Neural progenitor cell (in vitro differentiated cells): ENCODE data around the gene MTERF1. TPM values are rescaled to one million over a fixed set of nuclear protein-coding genes. Genes with fewer than 3 reads are reported as not detected.

ENCODE experiments used
- DNase-seq: peaks from one replicate; pipeline ENCODE4 v3.0.0-alpha.2; 2016; ENCODE audit warnings: low spot score
- H2AFZ ChIP-seq: fragments of 200-600 bp; sonication (generic); replicated peaks from 2 replicates; pipeline ENCODE4 v1.6.1; 2016; ENCODE audit warnings: antibody characterized with exemption
- H3F3A ChIP-seq: fragments of 200-600 bp; sonication (generic); 2 replicates; pipeline ENCODE4 v1.6.1; 2016; ENCODE audit warnings: antibody characterized with exemption, low read depth
- H3K27ac ChIP-seq: fragments of 200-600 bp; sonication (generic); 2 replicates; pipeline ENCODE4 v1.5.1; 2016; ENCODE audit warnings: mild to moderate bottlenecking
- H3K27me3 ChIP-seq: fragments of 200-600 bp; sonication (generic); 2 replicates; pipeline ENCODE4 v1.6.1; 2016; ENCODE audit warnings: mild to moderate bottlenecking, moderate library complexity
- H3K36me3 ChIP-seq: fragments of 200-600 bp; sonication (generic); 2 replicates; pipeline ENCODE4 v1.5.1; 2016
- H3K4me1 ChIP-seq: fragments of 200-600 bp; sonication (generic); 2 replicates; pipeline ENCODE4 v1.6.1; 2016; ENCODE audit warnings: mixed run types
- H3K4me2 ChIP-seq: fragments of 200-600 bp; sonication (generic); 2 replicates; pipeline ENCODE4 v1.6.1; 2016
- H3K4me3 ChIP-seq: fragments of 200-600 bp; sonication (generic); 2 replicates; pipeline ENCODE4 v1.5.1; 2016
- H3K79me2 ChIP-seq: fragments of 200-600 bp; sonication (generic); 2 replicates; pipeline ENCODE4 v1.6.1; 2016; ENCODE audit warnings: low read depth
- H3K9ac ChIP-seq: fragments of 200-600 bp; sonication (generic); 2 replicates; pipeline ENCODE4 v1.6.1; 2016
- H3K9me3 ChIP-seq: fragments of 200-600 bp; sonication (generic); 2 replicates; pipeline ENCODE4 v1.5.1; 2016; ENCODE audit warnings: low read depth
- H4K20me1 ChIP-seq: fragments of 200-600 bp; sonication (generic); 2 replicates; pipeline ENCODE4 v1.6.1; 2016; ENCODE audit warnings: low read depth
- H3K27ac Mint-ChIP-seq: 3 replicates; pipeline ENCODE4 v1.8.0; 2021; ENCODE audit warnings: mixed read lengths
- H3K27me3 Mint-ChIP-seq: 2 replicates; pipeline ENCODE4 v1.8.0; 2022; ENCODE audit warnings: low read depth, mild to moderate bottlenecking, inconsistent platforms, moderate library complexity, mixed read lengths; ENCODE audit not compliant: insufficient read depth
- H3K36me3 Mint-ChIP-seq: 3 replicates; pipeline ENCODE4 v1.8.0; 2021; ENCODE audit warnings: mixed read lengths
- H3K4me1 Mint-ChIP-seq: 3 replicates; pipeline ENCODE4 v1.8.0; 2021; ENCODE audit warnings: mixed read lengths
- H3K4me3 Mint-ChIP-seq: 3 replicates; pipeline ENCODE4 v1.8.0; 2021; ENCODE audit warnings: mild to moderate bottlenecking, moderate library complexity, mixed read lengths
- H3K9me3 Mint-ChIP-seq: 3 replicates; pipeline ENCODE4 v1.8.0; 2020; ENCODE audit warnings: mixed read lengths
- EZH2 ChIP-seq: fragments of 200-600 bp; sonication (generic); IDR thresholded peaks from 2 replicates; pipeline ENCODE4 v1.6.1; 2017; ENCODE audit warnings: antibody characterized with exemption, mild to moderate bottlenecking, moderate library complexity
- EZH2phosphoT487 ChIP-seq: fragments of 200-600 bp; sonication (generic); IDR thresholded peaks from 2 replicates; pipeline ENCODE4 v1.6.1; 2017; ENCODE audit warnings: antibody characterized with exemption
- total RNA-seq: library from RNA; depleted of rRNA; stranded (reverse); fragments of >200 nt; gene quantifications from 2 replicates; pipeline ENCODE4 v1.2.3, GENCODE V29; 2015; ENCODE audit warnings: low replicate concordance
- TF ChIP-seq, protein P1 (sequence below): fragments of 200-600 bp; sonication (generic); IDR thresholded peaks from 2 replicates; pipeline ENCODE4 v1.5.1; 2017; ENCODE audit warnings: antibody characterized with exemption, mild to moderate bottlenecking

Gene MTERF1
- total RNA-seq, 1 donor from 2014 or later = 36.9 TPM

- Histone ChIP-seq H3F3A (no peaks in the 10 kb centered on the region), H3K27me3 (no peaks in the 10 kb centered on the region), H3K4me3 (no peak overlapping the region), H3K9ac (no peak overlapping the region), H3K36me3 (no peaks in the 10 kb centered on the region), H3K4me2 (no peak overlapping the region), H3K4me1 (peaks cover 4% of the 10 kb centered on the region), H3K9me3 (no peaks in the 10 kb centered on the region), H4K20me1 (no peaks in the 10 kb centered on the region), H2AFZ (no peak overlapping the region), H3K27ac (no peak overlapping the region), H3K79me2 (no peaks in the 10 kb centered on the region)
- Mint-ChIP-seq H3K9me3 (no peaks in the 10 kb centered on the region), H3K4me1 (no peaks in the 10 kb centered on the region), H3K27me3 (peaks cover 5% of the 10 kb centered on the region), H3K4me3 (no peak overlapping the region), H3K36me3 (no peaks in the 10 kb centered on the region), H3K27ac (no peak overlapping the region)
- TF ChIP-seq, protein P1, sequence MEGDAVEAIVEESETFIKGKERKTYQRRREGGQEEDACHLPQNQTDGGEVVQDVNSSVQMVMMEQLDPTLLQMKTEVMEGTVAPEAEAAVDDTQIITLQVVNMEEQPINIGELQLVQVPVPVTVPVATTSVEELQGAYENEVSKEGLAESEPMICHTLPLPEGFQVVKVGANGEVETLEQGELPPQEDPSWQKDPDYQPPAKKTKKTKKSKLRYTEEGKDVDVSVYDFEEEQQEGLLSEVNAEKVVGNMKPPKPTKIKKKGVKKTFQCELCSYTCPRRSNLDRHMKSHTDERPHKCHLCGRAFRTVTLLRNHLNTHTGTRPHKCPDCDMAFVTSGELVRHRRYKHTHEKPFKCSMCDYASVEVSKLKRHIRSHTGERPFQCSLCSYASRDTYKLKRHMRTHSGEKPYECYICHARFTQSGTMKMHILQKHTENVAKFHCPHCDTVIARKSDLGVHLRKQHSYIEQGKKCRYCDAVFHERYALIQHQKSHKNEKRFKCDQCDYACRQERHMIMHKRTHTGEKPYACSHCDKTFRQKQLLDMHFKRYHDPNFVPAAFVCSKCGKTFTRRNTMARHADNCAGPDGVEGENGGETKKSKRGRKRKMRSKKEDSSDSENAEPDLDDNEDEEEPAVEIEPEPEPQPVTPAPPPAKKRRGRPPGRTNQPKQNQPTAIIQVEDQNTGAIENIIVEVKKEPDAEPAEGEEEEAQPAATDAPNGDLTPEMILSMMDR = no peak
- TF ChIP-seq EZH2 = no peak
- no peak for DNase-seq
Measured at GRCh38 chr7:91922857-91923256, 42.4 kb upstream of the MTERF1 start.

DNA sequence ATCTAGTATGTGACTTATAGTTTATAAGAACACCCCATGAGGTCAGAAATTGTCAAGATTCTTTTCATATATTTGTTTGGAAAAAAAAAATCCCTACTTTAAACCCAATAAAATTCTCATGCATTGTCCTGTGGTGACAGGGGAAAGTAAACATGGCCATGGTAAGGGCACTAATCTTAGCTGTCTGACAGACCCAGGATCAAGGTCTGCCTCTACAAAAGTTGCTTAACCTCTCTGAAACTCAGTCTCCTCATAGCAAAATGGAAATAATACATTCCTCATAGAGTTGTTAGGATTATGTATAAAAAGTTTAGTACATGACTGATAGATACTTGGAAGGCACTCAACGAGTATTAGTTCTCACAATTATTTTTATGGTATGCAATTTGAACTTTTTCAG lies 37.9 kb upstream of the MTERF1 start:
- Histone ChIP-seq H4K20me1 (no peaks in the 10 kb centered on the region), H3K4me3 (no peak overlapping the region), H3K79me2 (no peaks in the 10 kb centered on the region), H3K36me3 (no peaks in the 10 kb centered on the region), H3K4me1 (peaks cover 4% of the 10 kb centered on the region), H3F3A (no peaks in the 10 kb centered on the region), H3K27me3 (no peaks in the 10 kb centered on the region), H3K4me2 (no peak overlapping the region), H3K9me3 (no peaks in the 10 kb centered on the region), H3K27ac (no peak overlapping the region), H3K9ac (no peak overlapping the region), H2AFZ (no peak overlapping the region)
- DNase-seq = no peak
- Mint-ChIP-seq H3K4me3 (no peak overlapping the region), H3K27me3 (peaks cover 2% of the 10 kb centered on the region), H3K27ac (no peak overlapping the region), H3K4me1 (peaks cover 7% of the 10 kb centered on the region), H3K36me3 (no peaks in the 10 kb centered on the region), H3K9me3 (no peaks in the 10 kb centered on the region)
- TF ChIP-seq, protein P1 = no peak
- no peak for TF ChIP-seq EZH2

DNA sequence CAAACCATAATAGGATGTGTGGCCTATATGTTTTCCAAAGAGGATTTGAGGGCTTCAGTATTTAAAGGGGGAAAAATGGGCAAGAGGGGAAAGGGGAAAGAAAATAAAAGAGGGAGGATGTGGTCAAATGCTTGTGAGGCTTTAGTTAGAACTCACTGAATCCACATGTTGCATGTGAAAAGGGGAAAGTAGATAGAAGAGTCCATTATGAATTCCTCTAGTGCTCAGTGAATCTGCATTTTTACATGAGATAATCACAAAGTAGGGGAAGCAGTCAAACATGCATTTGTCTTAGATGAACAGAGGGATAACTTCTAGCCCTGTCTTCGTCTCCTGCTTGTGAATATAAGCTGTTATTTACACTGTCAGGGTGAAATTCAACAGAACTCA lies 35.5 kb upstream of the MTERF1 start:
- Histone ChIP-seq H3K4me2 (no peak overlapping the region), H3K9ac (no peak overlapping the region), H3K36me3 (no peaks in the 10 kb centered on the region), H4K20me1 (no peaks in the 10 kb centered on the region), H3K79me2 (no peaks in the 10 kb centered on the region), H3K27me3 (no peaks in the 10 kb centered on the region), H3K9me3 (no peaks in the 10 kb centered on the region), H3F3A (no peaks in the 10 kb centered on the region), H3K4me1 (no peaks in the 10 kb centered on the region), H3K4me3 (no peak overlapping the region), H2AFZ (no peak overlapping the region), H3K27ac (no peak overlapping the region)
- DNase-seq = no peak
- TF ChIP-seq EZH2phosphoT487 (no peak), EZH2 (no peak)
- TF ChIP-seq, protein P1 = no peak
- no peaks in the 10 kb centered on the region for H3K27me3 Mint-ChIP-seq
- H3K4me1 Mint-ChIP-seq = peaks cover 7% of the 10 kb centered on the region
- H3K27ac Mint-ChIP-seq = no peak overlapping the region
- no peak overlapping the region for H3K4me3 Mint-ChIP-seq
- no peaks in the 10 kb centered on the region for H3K9me3 Mint-ChIP-seq
- no peaks in the 10 kb centered on the region for H3K36me3 Mint-ChIP-seq
